ENCODE data around the gene HOATZ. TPM values are rescaled to one million over a fixed set of nuclear protein-coding genes. Genes with fewer than 3 reads are reported as not detected.

The HOATZ gene
- total and polyA plus RNA-seq, 4 donors = not detected

DNA sequence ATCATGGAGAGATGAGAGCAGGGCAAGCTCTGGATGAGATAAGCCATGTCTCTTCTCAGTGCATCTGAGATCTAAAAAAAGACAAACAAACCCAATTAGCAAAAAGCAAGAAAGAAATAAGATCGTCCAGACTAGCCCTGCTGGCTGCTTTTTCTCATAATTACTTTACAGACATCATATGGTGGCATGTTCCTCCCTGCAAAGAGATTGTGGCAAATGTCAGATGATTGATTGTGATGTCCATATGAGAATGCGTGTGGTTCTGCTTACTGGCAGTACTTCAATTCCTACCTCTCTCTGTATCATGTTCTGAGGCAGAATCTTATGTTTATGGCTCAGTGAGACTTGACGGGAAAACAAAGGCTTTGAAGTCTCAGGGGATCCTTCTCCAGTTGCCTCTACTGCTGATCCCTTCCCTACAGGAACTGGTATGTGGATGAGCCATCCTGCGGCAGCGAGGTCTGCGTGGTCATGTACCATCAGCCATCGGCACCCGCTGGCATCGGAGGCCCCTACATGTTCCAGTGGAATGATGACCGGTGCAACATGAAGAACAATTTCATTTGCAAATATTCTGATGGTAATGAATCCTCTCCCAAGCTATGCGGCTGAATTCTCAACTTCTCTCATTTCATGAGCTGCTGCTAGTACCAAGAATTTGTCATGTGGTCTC, 34.8 kb downstream of the HOATZ start:
- Histone ChIP-seq H3K36me3 (ENCODE audit: control insufficient read depth in 1 of 2, insufficient read depth in 2 of 2, low read length in 1 of 2) (peaks cover 0 to 13% of the 10 kb centered on the region in 2 donors), H3K27ac (ENCODE audit: low read depth in 1 of 2, low read length in 2 of 2) (no peak overlapping the region), H3K27me3 (ENCODE audit: control insufficient read depth in 1 of 2, insufficient read depth in 2 of 2, low read length in 1 of 2) (no peaks in the 10 kb centered on the region), H3K9me3 (ENCODE audit: control insufficient read depth, low read length) (no peaks in the 10 kb centered on the region), H3K4me1 (ENCODE audit: control insufficient read depth in 1 of 2, insufficient read depth in 2 of 2, low read length in 2 of 2) (no peaks in the 10 kb centered on the region), H3K4me3 (ENCODE audit: low read length in 2 of 2) (no peak overlapping the region)
- intact Hi-C loops (cut with DNase I) = no loop called here
- ATAC-seq (ENCODE audit: low FRiP score) = no peak
- 82 to 83% methylated on average over 11 of the region's 11 CpGs for WGBS, 2 donors
- no peak for DNase-seq

- no peak for ATAC-seq (ENCODE audit: low FRiP score)
- no peaks in the 10 kb centered on the region for H3K27me3 ChIP-seq (ENCODE audit: control insufficient read depth in 1 of 2, insufficient read depth in 2 of 2, low read length in 1 of 2)
- H3K4me3 ChIP-seq (ENCODE audit: low read length in 2 of 2) = no peak overlapping the region
- WGBS, 2 donors = 66 to 72% methylated on average over 3 of the region's 3 CpGs
- H3K27ac ChIP-seq (ENCODE audit: low read depth in 1 of 2, low read length in 2 of 2) = no peak overlapping the region
- H3K9me3 ChIP-seq (ENCODE audit: control insufficient read depth, low read length) = no peaks in the 10 kb centered on the region
- peaks cover 0 to 13% of the 10 kb centered on the region in 2 donors for H3K36me3 ChIP-seq (ENCODE audit: control insufficient read depth in 1 of 2, insufficient read depth in 2 of 2, low read length in 1 of 2)
- H3K4me1 ChIP-seq (ENCODE audit: control insufficient read depth in 1 of 2, insufficient read depth in 2 of 2, low read length in 2 of 2) = peaks cover 0 to 2% of the 10 kb centered on the region in 2 donors
- DNase-seq = no peak
- intact Hi-C loops (cut with DNase I) = no loop called here
Measured at GRCh38 chr11:111549869-111550203, 35.3 kb downstream of the HOATZ start.

- DNase-seq (no peak), ATAC-seq (ENCODE audit: low FRiP score) (no peak)
- Histone ChIP-seq H3K9me3 (ENCODE audit: control insufficient read depth, low read length) (no peaks in the 10 kb centered on the region), H3K4me3 (ENCODE audit: low read length in 2 of 2) (no peak overlapping the region), H3K27me3 (ENCODE audit: control insufficient read depth in 1 of 2, insufficient read depth in 2 of 2, low read length in 1 of 2) (no peaks in the 10 kb centered on the region), H3K36me3 (ENCODE audit: control insufficient read depth in 1 of 2, insufficient read depth in 2 of 2, low read length in 1 of 2) (peaks cover 0 to 13% of the 10 kb centered on the region in 2 donors), H3K4me1 (ENCODE audit: control insufficient read depth in 1 of 2, insufficient read depth in 2 of 2, low read length in 2 of 2) (peaks cover 0 to 2% of the 10 kb centered on the region in 2 donors), H3K27ac (ENCODE audit: low read depth in 1 of 2, low read length in 2 of 2) (no peak overlapping the region)
- 75 to 86% methylated on average over 2 of the region's 2 CpGs for WGBS, 2 donors
- intact Hi-C loops (cut with DNase I) = no loop called here
Measured at GRCh38 chr11:111550258-111550657, 35.7 kb downstream of the HOATZ start.

- Histone ChIP-seq H3K4me1 (ENCODE audit: control insufficient read depth in 1 of 2, insufficient read depth in 2 of 2, low read length in 2 of 2) (peaks cover 0 to 2% of the 10 kb centered on the region in 2 donors), H3K27me3 (ENCODE audit: control insufficient read depth in 1 of 2, insufficient read depth in 2 of 2, low read length in 1 of 2) (no peaks in the 10 kb centered on the region), H3K27ac (ENCODE audit: low read depth in 1 of 2, low read length in 2 of 2) (no peak overlapping the region), H3K9me3 (ENCODE audit: control insufficient read depth, low read length) (no peaks in the 10 kb centered on the region), H3K4me3 (ENCODE audit: low read length in 2 of 2) (no peak overlapping the region), H3K36me3 (ENCODE audit: control insufficient read depth in 1 of 2, insufficient read depth in 2 of 2, low read length in 1 of 2) (peaks cover 0 to 2% of the 10 kb centered on the region in 2 donors)
- ATAC-seq (ENCODE audit: low FRiP score) = no peak
- intact Hi-C loops (cut with DNase I) = no loop called here
- no peak for DNase-seq
Measured at GRCh38 chr11:111554532-111554931, 40.0 kb downstream of the HOATZ start.

GRCh38 chr11:111555255-111555654, 40.7 kb downstream of the HOATZ start:
- DNase-seq (no peak), ATAC-seq (ENCODE audit: low FRiP score) (no peak)
- H3K9me3 ChIP-seq (ENCODE audit: control insufficient read depth, low read length) = no peaks in the 10 kb centered on the region
- intact Hi-C loops (cut with DNase I) = no loop called here
- peaks cover 0 to 2% of the 10 kb centered on the region in 2 donors for H3K36me3 ChIP-seq (ENCODE audit: control insufficient read depth in 1 of 2, insufficient read depth in 2 of 2, low read length in 1 of 2)
- no peak overlapping the region for H3K4me3 ChIP-seq (ENCODE audit: low read length in 2 of 2)
- no peak overlapping the region for H3K27ac ChIP-seq (ENCODE audit: low read depth in 1 of 2, low read length in 2 of 2)
- peaks cover 0 to 2% of the 10 kb centered on the region in 2 donors for H3K4me1 ChIP-seq (ENCODE audit: control insufficient read depth in 1 of 2, insufficient read depth in 2 of 2, low read length in 2 of 2)
- H3K27me3 ChIP-seq (ENCODE audit: control insufficient read depth in 1 of 2, insufficient read depth in 2 of 2, low read length in 1 of 2) = no peaks in the 10 kb centered on the region

DNA sequence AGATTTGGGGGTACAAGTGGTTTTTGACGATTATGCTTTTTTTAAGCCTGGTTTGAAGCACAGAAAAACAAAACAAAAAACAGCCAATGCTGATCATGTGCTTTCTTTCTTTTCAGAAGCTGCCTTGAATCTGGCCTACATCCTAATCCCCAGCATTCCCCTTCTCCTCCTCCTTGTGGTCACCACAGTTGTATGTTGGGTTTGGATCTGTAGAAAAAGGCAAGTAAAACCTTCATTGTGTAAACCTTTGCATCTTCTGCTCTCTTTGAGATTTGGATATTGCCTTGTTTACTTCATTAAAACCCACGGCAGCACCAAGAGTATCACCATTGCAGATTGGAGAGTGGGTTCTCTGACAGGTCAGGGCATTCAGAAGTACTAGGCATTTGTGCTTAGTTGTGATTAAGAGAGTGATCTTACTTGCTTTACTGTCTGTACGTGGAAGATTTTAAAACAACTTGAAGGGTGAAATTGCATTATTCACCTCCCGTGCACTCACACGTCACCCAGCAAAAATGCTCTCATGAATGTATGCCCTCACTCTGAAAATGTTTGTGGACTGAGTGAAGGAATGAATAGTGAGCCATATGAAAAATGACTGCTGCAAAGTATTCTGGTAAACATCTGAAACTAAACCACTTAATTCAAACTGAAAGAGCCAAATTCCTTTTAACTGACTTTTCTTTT, 43.0 kb downstream of the HOATZ start:
- H3K27ac ChIP-seq (ENCODE audit: low read depth in 1 of 2, low read length in 2 of 2) = peak overlapping the region; percentile 36 to 55
- H3K4me1 ChIP-seq (ENCODE audit: control insufficient read depth in 1 of 2, insufficient read depth in 2 of 2, low read length in 2 of 2) = peaks cover 0 to 2% of the 10 kb centered on the region in 2 donors
- ATAC-seq (ENCODE audit: low FRiP score) (no peak), DNase-seq (no peak)
- intact Hi-C loops (cut with DNase I) = no loop called here
- no peak overlapping the region for H3K4me3 ChIP-seq (ENCODE audit: low read length in 2 of 2)
- no peaks in the 10 kb centered on the region for H3K27me3 ChIP-seq (ENCODE audit: control insufficient read depth in 1 of 2, insufficient read depth in 2 of 2, low read length in 1 of 2)
- no peaks in the 10 kb centered on the region for H3K9me3 ChIP-seq (ENCODE audit: control insufficient read depth, low read length)
- H3K36me3 ChIP-seq (ENCODE audit: control insufficient read depth in 1 of 2, insufficient read depth in 2 of 2, low read length in 1 of 2) = peaks cover 2% of the 10 kb centered on the region in 2 donors
- 8 to 15% methylated on average over 5 of the region's 5 CpGs for WGBS, 2 donors

GRCh38 chr11:111559800-111560464, 45.4 kb downstream of the HOATZ start:
- Histone ChIP-seq H3K4me3 (ENCODE audit: low read length in 2 of 2) (no peak overlapping the region), H3K4me1 (ENCODE audit: control insufficient read depth in 1 of 2, insufficient read depth in 2 of 2, low read length in 2 of 2) (no peaks in the 10 kb centered on the region), H3K27ac (ENCODE audit: low read depth in 1 of 2, low read length in 2 of 2) (peak overlapping the region in 1 of 2 donors; percentile 25), H3K36me3 (ENCODE audit: control insufficient read depth in 1 of 2, insufficient read depth in 2 of 2, low read length in 1 of 2) (peaks cover 2% of the 10 kb centered on the region in 2 donors), H3K9me3 (ENCODE audit: control insufficient read depth, low read length) (no peaks in the 10 kb centered on the region), H3K27me3 (ENCODE audit: control insufficient read depth in 1 of 2, insufficient read depth in 2 of 2, low read length in 1 of 2) (no peaks in the 10 kb centered on the region)
- WGBS, 2 donors = 67 to 69% methylated on average over 11 of the region's 11 CpGs
- DNase-seq (no peak), ATAC-seq (ENCODE audit: low FRiP score) (no peak)
- intact Hi-C loops (cut with DNase I) = no loop called here

GRCh38 chr11:111560800-111561199, 46.2 kb downstream of the HOATZ start:
- H3K4me3 ChIP-seq (ENCODE audit: low read length in 2 of 2) = no peak overlapping the region
- no peaks in the 10 kb centered on the region for H3K27me3 ChIP-seq (ENCODE audit: control insufficient read depth in 1 of 2, insufficient read depth in 2 of 2, low read length in 1 of 2)
- intact Hi-C loops (cut with DNase I) = no loop called here
- no peak for ATAC-seq (ENCODE audit: low FRiP score)
- no peak overlapping the region for H3K27ac ChIP-seq (ENCODE audit: low read depth in 1 of 2, low read length in 2 of 2)
- peaks cover 2% of the 10 kb centered on the region in 2 donors for H3K36me3 ChIP-seq (ENCODE audit: control insufficient read depth in 1 of 2, insufficient read depth in 2 of 2, low read length in 1 of 2)
- DNase-seq = no peak
- H3K9me3 ChIP-seq (ENCODE audit: control insufficient read depth, low read length) = no peaks in the 10 kb centered on the region
- H3K4me1 ChIP-seq (ENCODE audit: control insufficient read depth in 1 of 2, insufficient read depth in 2 of 2, low read length in 2 of 2) = no peaks in the 10 kb centered on the region
- 84 to 96% methylated on average over 3 of the region's 3 CpGs for WGBS, 2 donors

GRCh38 chr11:111561306-111561705, 46.7 kb downstream of the HOATZ start:
- ATAC-seq (ENCODE audit: low FRiP score) = no peak
- Histone ChIP-seq H3K36me3 (ENCODE audit: control insufficient read depth in 1 of 2, insufficient read depth in 2 of 2, low read length in 1 of 2) (peaks cover 2% of the 10 kb centered on the region in 2 donors), H3K27ac (ENCODE audit: low read depth in 1 of 2, low read length in 2 of 2) (no peak overlapping the region), H3K4me1 (ENCODE audit: control insufficient read depth in 1 of 2, insufficient read depth in 2 of 2, low read length in 2 of 2) (no peaks in the 10 kb centered on the region), H3K27me3 (ENCODE audit: control insufficient read depth in 1 of 2, insufficient read depth in 2 of 2, low read length in 1 of 2) (no peaks in the 10 kb centered on the region), H3K4me3 (ENCODE audit: low read length in 2 of 2) (no peak overlapping the region), H3K9me3 (ENCODE audit: control insufficient read depth, low read length) (no peaks in the 10 kb centered on the region)
- intact Hi-C loops (cut with DNase I) = no loop called here
- 80 to 82% methylated on average over 3 of the region's 3 CpGs for WGBS, 2 donors
- no peak for DNase-seq
